DOHH2 (cell line): ENCODE measurements around the gene LRMDA.

Experiments
- H3F3A ChIP-seq: fragments of 200-600 bp; sonication (generic), shearing (Covaris generic); 2 replicates; pipeline ENCODE4 v1.6.0; 2016; ENCODE audit warnings: antibody characterized with exemption, mild to moderate bottlenecking; ENCODE audit not compliant: control insufficient read depth, insufficient read depth
- H3K27ac ChIP-seq: fragments of 200-600 bp; sonication (generic); 2 replicates; pipeline ENCODE4 v1.5.1; 2014; ENCODE audit warnings: low read depth, mild to moderate bottlenecking, low read length, moderate library complexity
- H3K27me3 ChIP-seq: fragments of 200-600 bp; sonication (generic); 2 replicates; pipeline ENCODE4 v1.6.1; 2014; ENCODE audit warnings: mild to moderate bottlenecking, low read length, mixed read lengths; ENCODE audit not compliant: control insufficient read depth
- H3K36me3 ChIP-seq: fragments of 200-600 bp; sonication (generic); 2 replicates; pipeline ENCODE4 v1.6.1; 2014; ENCODE audit warnings: mild to moderate bottlenecking, low read length, moderate library complexity, mixed read lengths; ENCODE audit not compliant: control insufficient read depth
- H3K4me1 ChIP-seq: fragments of 200-600 bp; sonication (generic); 2 replicates; pipeline ENCODE4 v1.6.1; 2014; ENCODE audit warnings: mild to moderate bottlenecking, low read length, mixed read lengths; ENCODE audit not compliant: control insufficient read depth
- H3K4me2 ChIP-seq: fragments of 200-600 bp; sonication (generic); 2 replicates; pipeline ENCODE4 v1.6.0; 2014; ENCODE audit warnings: mild to moderate bottlenecking, low read length, moderate library complexity
- H3K4me3 ChIP-seq: fragments of 200-600 bp; sonication (generic); 2 replicates; pipeline ENCODE4 v1.5.1; 2014; ENCODE audit warnings: mild to moderate bottlenecking, low read length, mixed read lengths
- H3K79me2 ChIP-seq: fragments of 200-600 bp; sonication (generic); 2 replicates; pipeline ENCODE4 v1.6.1; 2014; ENCODE audit warnings: mild to moderate bottlenecking, low read length, mixed read lengths; ENCODE audit not compliant: control insufficient read depth
- H3K9me2 ChIP-seq: fragments of 200-600 bp; sonication (generic); replicated peaks from 2 replicates; pipeline ENCODE4 v1.6.1; 2014; ENCODE audit warnings: mild to moderate bottlenecking, low read length, mixed read lengths; ENCODE audit not compliant: control insufficient read depth
- H3K9me3 ChIP-seq: fragments of 200-600 bp; sonication (generic); 2 replicates; pipeline ENCODE4 v1.6.1; 2014; ENCODE audit warnings: antibody characterized with exemption, low read length, mixed read lengths; ENCODE audit not compliant: control insufficient read depth, insufficient read depth
- H4K20me1 ChIP-seq: fragments of 200-600 bp; sonication (generic); 2 replicates; pipeline ENCODE4 v1.6.0; 2014; ENCODE audit warnings: low read depth, mild to moderate bottlenecking, antibody characterized with exemption, low read length, moderate library complexity; ENCODE audit not compliant: control insufficient read depth, insufficient read depth
- EZH2phosphoT487 ChIP-seq: fragments of 200-600 bp; sonication (generic); IDR thresholded peaks from 2 replicates; pipeline ENCODE4 v1.6.1; 2017; ENCODE audit warnings: borderline replicate concordance, mild to moderate bottlenecking, antibody characterized with exemption, low read length, moderate library complexity, mixed read lengths
- TF ChIP-seq, protein P1 (sequence below): fragments of 200-600 bp; sonication (generic); IDR thresholded peaks from one replicate; pipeline ENCODE4 v1.5.1; 2014; ENCODE audit warnings: antibody characterized with exemption, mild to moderate bottlenecking, low read depth, low read length; ENCODE audit not compliant: poor library complexity, severe bottlenecking

Gene LRMDA

DNA sequence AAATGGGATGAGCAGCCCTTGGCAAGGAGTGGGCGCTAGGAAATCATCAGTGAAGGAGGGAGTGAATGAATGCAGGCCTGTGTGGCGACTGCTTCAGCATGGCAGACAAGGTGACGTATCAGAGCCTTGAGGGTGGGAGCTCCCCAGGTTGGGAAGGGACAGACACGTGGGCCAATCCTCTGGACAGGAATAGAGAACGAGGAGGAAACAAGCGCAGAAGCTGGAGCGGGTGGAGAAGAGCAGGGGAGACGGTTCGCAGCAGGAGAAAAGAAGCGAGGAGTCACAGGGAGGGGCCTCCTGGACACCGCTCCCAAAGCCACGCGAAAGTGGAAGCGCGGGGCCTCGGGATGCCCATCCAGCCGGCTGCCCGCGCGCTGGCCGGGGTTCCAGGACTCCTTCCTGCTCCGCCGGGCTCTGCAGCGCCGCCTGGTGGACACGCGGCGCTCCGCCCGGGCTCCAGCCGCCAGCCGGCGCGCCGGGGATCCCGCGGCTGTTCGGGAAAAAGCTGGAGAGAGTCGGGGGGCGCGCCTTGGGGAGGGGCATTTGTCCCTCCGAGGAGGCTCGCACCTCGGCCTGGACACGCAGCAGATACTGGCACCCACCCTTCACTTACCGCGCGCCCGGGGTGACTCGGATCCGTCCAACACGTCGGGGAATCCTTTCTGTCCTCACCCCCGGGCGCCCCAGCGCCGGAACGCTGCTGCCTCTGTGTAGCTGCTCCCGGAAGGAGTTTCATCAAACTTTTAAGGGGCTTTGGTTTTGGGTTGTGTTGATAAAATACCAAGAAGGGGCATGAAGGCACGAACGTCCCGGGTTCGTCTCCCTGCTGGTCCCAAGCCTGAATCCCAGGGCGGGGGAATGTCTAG, 36.1 kb upstream of the LRMDA start:
- Histone ChIP-seq H4K20me1 (no peaks in the 10 kb centered on the region), H3K4me3 (no peak overlapping the region), H3K27ac (no peak overlapping the region), H3K9me2 (no peaks in the 10 kb centered on the region), H3K36me3 (no peaks in the 10 kb centered on the region), H3K4me2 (no peak overlapping the region), H3K9me3 (peaks cover 12% of the 10 kb centered on the region; the same call in 1 of the 2 replicates), H3K79me2 (no peaks in the 10 kb centered on the region), H3F3A (no peaks in the 10 kb centered on the region), H3K27me3 (no peaks in the 10 kb centered on the region), H3K4me1 (no peaks in the 10 kb centered on the region)
- TF ChIP-seq, protein P1, sequence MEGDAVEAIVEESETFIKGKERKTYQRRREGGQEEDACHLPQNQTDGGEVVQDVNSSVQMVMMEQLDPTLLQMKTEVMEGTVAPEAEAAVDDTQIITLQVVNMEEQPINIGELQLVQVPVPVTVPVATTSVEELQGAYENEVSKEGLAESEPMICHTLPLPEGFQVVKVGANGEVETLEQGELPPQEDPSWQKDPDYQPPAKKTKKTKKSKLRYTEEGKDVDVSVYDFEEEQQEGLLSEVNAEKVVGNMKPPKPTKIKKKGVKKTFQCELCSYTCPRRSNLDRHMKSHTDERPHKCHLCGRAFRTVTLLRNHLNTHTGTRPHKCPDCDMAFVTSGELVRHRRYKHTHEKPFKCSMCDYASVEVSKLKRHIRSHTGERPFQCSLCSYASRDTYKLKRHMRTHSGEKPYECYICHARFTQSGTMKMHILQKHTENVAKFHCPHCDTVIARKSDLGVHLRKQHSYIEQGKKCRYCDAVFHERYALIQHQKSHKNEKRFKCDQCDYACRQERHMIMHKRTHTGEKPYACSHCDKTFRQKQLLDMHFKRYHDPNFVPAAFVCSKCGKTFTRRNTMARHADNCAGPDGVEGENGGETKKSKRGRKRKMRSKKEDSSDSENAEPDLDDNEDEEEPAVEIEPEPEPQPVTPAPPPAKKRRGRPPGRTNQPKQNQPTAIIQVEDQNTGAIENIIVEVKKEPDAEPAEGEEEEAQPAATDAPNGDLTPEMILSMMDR, result no peak
- TF ChIP-seq EZH2phosphoT487, result no peak

DNA sequence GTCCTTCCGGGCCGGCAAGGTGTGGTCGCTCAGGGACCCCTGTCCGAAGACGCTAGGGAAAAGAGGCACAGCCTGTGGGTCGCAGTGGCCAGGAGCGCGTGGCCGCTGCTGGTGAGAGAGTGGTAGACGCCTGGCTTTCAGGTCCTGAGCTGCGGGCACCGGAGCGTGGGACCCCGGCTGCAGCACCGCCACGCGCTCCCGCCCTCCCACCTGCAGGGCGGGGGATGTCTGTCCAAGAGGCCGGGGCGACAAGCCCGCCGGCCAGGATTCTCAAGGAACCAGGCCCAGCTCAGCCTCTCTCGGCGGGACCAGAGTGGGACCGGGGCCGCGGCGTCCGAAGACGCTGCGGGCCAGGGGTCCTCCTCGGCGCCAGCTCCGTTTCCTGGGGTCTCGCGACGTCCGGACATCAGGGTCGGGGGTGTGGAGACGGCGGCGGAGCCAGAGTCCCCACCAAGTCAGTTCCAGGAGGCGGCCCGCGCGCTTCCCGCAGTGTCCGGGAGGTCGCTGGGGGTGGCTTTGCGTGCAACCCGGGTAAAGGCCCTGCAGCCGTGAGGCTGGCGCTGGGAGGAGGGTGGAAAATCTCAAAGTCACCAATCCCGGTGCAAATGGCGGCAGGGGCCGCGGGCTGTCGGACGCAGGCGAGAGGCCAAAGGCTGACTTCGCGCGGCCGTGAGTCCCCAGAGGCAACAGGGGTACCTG, 35.3 kb upstream of the LRMDA start:
- H3K4me1 ChIP-seq, result no peaks in the 10 kb centered on the region
- H3K27me3 ChIP-seq, result no peaks in the 10 kb centered on the region
- no peaks in the 10 kb centered on the region for H4K20me1 ChIP-seq
- H3K9me3 ChIP-seq, result peaks cover 17% of the 10 kb centered on the region; the same call in 1 of the 2 replicates
- H3K27ac ChIP-seq, result no peak overlapping the region
- TF ChIP-seq, protein P1, result no peak
- TF ChIP-seq EZH2phosphoT487, result no peak
- H3K79me2 ChIP-seq, result no peaks in the 10 kb centered on the region
- H3K4me2 ChIP-seq, result no peak overlapping the region
- no peaks in the 10 kb centered on the region for H3K9me2 ChIP-seq
- no peaks in the 10 kb centered on the region for H3K36me3 ChIP-seq
- no peak overlapping the region for H3K4me3 ChIP-seq
- H3F3A ChIP-seq, result no peaks in the 10 kb centered on the region

DNA sequence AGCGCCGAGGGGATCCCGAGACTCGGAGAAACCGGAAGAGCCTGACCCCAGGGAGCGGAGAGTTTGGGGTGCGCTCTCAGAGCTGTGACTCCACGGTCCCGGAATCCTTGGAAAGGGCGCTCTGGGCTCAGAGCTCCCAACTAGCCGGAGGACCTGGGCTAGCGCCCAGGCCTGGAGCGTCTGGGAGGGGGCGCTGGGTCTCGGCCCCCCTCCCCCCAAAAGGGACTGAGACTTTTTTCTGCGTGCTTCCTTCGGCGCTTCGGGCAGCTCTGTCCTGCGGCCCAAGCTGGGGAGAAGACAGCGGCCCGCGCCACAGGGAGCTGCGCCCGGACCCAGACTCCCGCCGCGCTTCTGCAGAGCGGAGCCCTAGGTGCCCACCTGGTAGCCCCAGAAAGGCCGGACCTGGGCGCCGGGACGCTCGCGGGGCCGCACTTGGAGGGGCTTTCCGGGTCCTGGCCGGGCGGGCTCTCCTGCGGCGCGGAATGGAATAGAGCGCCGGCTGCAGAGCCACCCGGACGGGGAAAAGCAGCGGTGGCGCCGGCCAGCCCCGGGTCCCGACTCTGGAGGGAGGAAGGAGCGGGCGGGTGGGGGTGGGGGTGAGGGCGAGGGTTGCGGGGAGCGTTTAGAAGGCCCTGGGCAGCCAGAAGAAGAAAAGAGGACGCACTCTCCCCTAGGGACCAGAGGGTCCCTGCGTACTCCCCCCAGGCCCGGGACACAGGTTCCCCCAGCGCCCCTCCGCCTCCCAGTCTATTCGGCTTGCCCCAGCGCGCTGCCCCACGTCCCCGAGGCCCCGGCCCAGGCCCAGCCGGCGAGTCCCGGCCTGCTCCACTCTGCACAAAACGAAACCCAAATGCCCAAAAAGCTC, 34.6 kb upstream of the LRMDA start:
- Histone ChIP-seq H3K4me3 (no peak overlapping the region), H3K4me1 (no peaks in the 10 kb centered on the region), H3K27me3 (no peaks in the 10 kb centered on the region), H3K79me2 (no peaks in the 10 kb centered on the region), H3F3A (no peaks in the 10 kb centered on the region), H3K36me3 (no peaks in the 10 kb centered on the region), H3K9me3 (peaks cover 17% of the 10 kb centered on the region; the same call in 1 of the 2 replicates), H3K9me2 (no peaks in the 10 kb centered on the region), H4K20me1 (no peaks in the 10 kb centered on the region), H3K4me2 (no peak overlapping the region), H3K27ac (no peak overlapping the region)
- TF ChIP-seq EZH2phosphoT487, result no peak
- TF ChIP-seq, protein P1, result no peak
